ENCODE results near the gene CUX1.

The CUX1 gene

GRCh38 chr7:102230593-102230992, 413.2 kb downstream of the CUX1 start:
- DNase-seq: no peak

- DNase-seq: no peak
These were observed 415.3 kb downstream of the CUX1 start for GRCh38 chr7:102232611-102233286.

DNA sequence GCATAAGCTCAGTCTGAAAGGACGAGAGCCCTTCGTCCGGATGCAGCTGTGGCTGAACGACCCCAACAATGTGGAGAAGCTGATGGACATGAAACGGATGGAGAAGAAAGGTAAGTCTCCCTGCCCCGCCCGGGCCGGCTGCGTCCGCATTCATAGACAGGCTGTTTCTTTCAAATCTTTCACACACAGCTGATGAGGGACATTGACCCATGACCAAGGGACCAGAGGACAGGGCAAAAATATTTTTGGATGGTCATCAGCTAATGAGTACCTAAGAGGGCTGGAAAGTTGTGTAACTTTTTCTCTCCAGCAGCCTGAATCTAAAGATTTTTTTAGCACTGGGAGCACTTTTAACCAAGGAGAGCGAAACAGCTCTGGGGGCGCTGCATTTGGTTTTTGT, 416.7 kb downstream of the CUX1 start:
- no peak for DNase-seq

DNA sequence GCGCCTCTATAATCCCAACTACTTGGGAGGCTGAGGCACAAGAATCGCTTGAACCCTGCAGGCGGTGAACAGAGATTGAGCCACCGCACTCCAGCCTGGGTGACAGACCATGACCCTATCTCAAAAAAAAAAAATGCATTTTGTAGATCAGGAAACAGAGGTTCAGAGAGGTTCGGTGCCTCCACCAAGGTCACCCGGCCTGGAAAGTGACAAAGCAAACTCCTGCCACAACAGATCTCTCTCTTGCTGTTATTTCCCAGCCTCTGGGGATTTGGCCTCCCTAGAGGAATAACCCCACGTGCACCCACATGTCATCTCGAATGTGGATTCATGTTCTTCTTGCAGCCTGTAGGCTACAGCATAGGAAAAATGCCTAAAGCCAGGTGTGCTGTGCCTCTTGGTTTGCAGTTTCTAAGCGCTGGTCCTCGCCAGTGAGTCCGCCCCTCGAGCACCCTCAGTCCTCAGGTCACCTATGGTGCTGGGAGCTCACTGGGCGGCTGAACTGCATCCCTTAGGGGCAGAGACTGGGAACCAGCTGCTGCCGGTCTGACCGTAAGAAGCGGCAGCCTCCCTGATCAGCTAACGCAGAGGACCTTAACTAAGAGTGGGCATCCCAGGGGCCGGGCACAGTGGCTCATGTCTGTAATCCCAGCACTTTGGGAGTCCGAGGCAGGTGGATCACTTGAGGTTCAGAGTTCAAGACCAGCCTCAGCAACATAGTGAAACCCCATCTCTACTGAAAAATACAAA, 417.6 kb downstream of the CUX1 start:
- DNase-seq: no peak

DNA sequence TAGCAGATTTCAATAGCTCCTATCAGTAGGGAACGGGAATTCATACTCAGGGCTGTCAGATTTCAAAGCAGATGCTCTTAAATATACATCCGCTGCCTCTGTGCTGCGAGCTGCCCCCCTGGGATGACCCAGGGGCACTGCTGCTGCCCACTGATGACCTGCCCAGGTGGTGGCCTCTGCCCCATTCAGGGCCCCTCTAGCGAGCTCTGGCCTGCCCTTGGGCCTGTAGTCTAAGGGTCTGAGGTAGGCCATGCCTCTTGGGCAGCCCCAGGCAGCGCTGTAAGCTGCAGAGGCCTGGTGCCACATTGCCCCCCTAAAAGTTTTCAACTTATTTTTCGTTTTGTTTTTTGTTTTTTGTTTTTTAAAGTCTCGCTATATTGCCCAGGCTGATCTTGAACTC, 418.7 kb downstream of the CUX1 start:
- DNase-seq: no peak

GRCh38 chr7:102236592-102237287, 419.3 kb downstream of the CUX1 start:
- DNase-seq: peak; percentile 39

DNA sequence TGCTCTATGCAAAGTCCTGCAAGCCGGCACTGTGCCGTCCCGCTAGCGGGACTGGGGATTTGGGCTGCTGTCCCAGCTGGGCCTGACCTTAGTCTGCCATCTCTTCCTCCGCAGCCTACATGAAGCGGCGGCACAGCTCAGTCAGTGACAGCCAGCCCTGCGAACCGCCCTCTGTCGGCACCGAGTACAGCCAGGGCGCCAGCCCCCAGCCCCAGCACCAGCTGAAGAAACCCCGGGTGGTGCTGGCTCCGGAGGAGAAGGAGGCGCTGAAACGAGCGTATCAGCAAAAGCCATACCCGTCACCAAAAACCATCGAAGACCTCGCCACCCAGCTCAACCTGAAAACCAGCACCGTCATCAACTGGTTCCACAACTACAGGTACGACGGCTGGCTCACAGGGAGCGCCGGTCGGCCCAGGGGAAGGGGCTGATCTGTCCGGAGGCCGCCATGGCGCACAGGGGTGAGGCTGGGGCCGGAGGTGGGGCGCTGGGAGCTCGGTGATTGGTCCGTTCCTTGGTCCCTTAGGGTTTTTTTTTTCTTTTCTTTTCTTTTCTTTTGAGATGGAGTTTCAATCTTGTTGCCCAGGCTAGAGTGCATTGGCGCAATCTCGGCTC, 421.9 kb downstream of the CUX1 start:
- no peak for DNase-seq

DNA sequence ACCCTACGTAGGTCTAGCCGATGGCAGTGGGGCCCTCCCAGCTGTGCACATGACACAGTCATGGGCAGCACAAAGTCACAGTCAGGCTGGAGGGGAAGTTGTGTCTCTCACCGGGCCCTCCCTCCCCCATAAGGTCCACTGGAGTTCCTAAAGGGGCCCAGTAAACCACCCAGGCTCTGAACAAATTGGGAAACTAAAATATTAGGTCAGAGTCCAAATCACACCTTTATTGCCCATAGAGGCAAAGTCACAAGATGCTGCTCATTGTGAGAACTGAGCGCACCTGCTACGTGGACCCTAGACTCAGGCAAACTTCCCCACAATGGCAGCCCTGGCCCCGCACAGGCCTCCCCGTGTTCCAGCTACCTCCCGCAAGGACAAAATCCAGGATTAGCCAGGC, 424.0 kb downstream of the CUX1 start:
- DNase-seq: no peak

- DNase-seq: no peak
These were observed 427.2 kb downstream of the CUX1 start for GRCh38 chr7:102244601-102245000.

DNA sequence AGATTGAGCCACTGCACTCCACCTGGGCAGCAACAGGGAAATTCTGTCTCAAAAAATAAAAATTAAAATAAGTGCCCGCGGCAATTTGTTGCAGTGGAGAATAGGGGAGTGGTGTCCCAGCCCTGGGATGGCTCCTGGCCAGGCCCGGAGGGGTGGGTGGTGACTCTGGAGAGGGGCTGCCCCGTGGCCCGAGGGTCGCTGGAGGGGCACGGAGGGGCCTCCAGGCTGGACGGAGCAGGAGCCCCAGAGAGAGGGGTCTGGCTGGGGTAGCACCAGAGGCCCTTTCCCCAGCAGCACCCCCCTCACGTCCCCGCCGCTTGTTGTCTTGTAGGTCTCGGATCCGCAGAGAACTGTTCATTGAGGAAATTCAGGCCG, 430.6 kb downstream of the CUX1 start:
- no peak for DNase-seq

GRCh38 chr7:102248456-102249395, 431.3 kb downstream of the CUX1 start:
- no peak for DNase-seq

GRCh38 chr7:102251531-102252365, 434.3 kb downstream of the CUX1 start:
- DNase-seq: no peak

DNA sequence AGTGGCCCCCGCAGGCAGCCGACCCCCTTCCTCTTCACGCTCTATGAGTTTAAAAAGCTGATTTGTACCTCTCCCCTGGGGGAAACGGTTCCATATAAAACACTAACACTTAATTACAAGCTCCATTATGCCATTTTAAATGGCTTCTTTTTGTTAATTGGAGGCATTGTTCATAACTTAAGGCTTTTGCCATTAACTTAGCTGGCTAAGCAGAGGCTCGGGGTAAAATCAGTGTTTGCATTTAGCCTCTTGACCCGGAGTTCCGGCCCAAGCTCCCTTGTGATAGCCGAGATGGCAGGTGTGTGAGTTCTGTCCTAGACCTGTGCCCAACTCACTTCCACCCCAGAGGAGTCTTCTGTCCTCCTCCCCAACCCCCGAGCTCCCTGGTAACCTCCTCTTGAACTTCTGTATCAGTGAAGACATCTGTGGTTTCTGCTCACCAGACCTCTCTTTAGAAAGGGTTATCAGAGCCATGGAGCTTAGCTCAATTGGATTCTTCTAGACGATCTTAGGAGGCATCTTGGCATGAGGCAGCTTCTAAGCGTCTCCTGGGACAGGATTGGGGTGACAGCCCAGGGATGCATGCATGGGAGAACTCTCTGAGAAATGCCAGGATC, 435.0 kb downstream of the CUX1 start:
- no peak for DNase-seq

DNA sequence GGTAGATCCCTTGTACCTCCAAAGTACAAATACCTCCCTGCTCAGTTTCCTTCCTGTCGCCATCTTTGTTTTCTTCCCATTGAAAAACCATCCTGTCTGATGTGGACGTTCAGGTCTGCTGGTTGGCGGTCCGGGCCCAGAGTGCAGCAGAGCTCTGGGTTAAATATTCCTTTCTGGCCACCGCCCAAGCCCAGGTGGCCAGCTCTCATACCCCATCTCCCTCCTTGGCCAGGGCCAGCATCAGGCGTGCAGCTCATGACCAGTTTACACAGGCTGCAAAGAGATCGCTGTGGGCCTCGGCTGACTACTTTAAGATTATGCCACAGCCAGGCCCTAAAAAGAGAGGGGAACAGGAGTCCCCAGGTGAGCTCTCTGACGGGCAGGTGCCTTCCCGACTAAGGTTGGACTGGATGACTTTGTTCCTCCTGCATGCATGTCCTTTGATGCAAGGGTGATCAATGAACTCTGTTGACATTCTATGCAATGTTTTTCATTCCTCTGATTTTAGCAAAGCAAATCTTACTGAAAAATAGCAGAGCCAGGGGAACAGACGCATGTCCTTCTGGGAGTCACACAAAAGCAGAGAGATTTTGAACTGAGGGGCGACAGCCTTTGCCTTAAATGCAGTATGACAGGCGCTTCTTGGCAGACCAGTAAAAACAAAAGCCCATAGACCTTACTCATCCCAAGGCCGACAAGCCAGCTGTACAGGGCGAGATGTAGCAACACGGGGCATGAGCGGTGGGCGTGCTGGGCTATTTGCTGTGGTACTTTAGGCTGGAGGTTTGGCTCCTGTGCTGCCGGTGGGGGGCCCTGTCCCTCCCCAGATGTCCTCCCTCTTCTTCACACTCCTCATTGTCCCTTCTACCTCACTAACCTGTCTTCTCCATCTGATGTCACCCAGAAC, 435.9 kb downstream of the CUX1 start:
- DNase-seq: no peak

GRCh38 chr7:102253973-102254370, 436.5 kb downstream of the CUX1 start:
- no peak for DNase-seq

DNA sequence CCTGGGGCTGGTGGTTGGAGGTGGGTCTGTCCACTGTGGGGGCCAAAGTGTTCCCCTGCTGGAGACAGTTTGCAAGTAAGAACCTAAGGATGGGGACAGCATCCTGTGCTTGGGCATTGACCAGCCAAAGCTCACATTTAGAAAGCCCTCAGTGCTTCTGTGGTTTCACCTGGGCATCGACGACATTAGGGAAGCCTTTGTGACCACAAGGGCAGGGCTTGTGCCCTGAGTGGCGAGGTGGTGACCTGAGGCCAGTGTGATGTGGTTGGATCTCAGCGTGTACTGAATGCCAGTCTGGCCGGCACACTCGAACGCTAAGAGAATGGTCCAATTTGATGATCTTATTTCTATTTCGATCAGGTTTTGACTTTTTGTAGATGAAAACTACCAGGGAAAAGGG, 437.1 kb downstream of the CUX1 start:
- DNase-seq: no peak

DNA sequence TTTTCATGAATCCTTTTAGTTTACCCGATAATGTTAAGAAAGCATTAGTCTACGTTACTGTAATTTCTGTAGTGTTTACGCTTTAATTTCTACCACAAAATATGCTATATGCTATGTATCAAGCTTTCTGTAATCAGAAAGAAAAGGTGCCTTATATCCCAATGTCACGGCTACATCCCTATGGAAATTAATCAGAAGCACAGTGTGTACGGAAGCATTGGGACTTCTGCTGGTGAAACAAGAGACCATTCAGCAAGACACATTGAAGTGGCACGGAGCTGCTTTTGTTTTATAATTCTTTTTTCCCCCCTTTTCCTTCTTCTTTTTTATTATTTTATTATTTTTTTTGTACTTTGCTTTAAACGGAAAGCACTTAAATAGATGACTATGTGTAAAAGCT, 438.1 kb downstream of the CUX1 start:
- no peak for DNase-seq

DNA sequence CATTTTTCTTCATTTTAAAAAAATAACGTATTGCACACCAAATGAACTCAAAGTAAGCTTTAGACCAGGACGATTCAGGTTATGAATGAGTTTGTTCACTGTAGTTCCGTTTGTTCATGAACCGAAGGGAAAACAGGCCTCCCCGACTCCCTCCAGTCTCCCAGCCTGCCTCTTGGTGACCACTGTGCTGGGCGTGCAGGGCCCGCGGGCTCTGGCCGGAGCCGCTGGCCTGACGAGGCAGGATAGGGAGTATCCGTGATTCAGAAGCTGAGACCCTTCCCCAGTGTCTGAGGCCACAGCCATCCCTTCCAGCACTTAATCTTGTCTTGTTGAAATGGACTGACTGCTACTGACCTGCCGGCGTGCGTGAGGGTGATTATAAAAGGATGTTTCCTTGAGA, 438.5 kb downstream of the CUX1 start:
- DNase-seq: no peak

DNA sequence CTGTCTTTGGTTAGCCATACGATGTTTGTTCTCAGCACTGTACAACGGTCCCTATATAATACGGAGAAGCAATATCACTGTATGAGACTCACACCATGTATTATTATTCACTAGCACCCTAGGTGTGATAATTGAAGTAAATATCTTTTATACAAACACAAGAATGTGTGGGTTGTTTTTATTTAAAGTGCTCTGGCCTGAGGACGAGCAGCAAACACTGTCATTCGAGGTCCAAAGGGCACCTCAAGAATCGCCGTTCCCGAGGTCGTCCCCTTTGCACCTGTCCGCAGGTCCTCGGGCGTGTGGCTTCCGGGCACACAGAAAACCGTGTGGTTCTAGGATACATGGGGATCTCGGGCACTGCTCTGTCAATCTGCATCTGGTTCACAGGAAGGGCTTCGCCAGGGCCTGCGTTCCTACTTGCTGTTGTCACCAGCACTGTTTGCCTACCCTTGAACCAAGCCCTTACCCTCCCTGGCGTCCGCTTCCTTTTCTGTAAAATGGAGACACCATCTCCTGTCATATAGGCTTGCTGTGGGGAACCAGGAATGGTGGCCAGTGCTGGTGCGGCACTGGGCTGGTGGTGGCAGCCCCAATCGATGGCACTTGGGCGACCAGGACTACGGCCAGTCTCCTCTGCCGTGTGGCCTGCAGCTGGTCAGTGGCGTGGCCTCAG, 440.8 kb downstream of the CUX1 start:
- DNase-seq: no peak

- DNase-seq: no peak
These were observed 441.3 kb downstream of the CUX1 start for GRCh38 chr7:102258749-102259107.

Measured in activated naive CD4-positive, alpha-beta T cell treated with anti-CD3 and anti-CD28 coated beads, Interleukin-2, amount 50 U/mL, for 16 hours (primary cell).